Stimulated activated CD8-positive, alpha-beta memory T cell treated with anti-CD3 and anti-CD28 coated beads, Interleukin-7, amount 100 ng/mL, for 4 hours (primary cell): Measurements from ENCODE around the gene ICAM5.
A peak's percentile ranks its signal among the peaks of the same experiment; 100 is the strongest.
"Not testable (repeated sequence)": the region's sequence is repeated elsewhere in the genome, so short reads cannot be mapped to it uniquely, and the experiment has no call there.

ENCODE experiments used
- DNase-seq, 2 donors: peaks; one replicate each; pipeline ENCODE4 v3.0.0-alpha.2; 2020; ENCODE audit warnings: low read depth in 2 of 2

Gene ICAM5

DNA sequence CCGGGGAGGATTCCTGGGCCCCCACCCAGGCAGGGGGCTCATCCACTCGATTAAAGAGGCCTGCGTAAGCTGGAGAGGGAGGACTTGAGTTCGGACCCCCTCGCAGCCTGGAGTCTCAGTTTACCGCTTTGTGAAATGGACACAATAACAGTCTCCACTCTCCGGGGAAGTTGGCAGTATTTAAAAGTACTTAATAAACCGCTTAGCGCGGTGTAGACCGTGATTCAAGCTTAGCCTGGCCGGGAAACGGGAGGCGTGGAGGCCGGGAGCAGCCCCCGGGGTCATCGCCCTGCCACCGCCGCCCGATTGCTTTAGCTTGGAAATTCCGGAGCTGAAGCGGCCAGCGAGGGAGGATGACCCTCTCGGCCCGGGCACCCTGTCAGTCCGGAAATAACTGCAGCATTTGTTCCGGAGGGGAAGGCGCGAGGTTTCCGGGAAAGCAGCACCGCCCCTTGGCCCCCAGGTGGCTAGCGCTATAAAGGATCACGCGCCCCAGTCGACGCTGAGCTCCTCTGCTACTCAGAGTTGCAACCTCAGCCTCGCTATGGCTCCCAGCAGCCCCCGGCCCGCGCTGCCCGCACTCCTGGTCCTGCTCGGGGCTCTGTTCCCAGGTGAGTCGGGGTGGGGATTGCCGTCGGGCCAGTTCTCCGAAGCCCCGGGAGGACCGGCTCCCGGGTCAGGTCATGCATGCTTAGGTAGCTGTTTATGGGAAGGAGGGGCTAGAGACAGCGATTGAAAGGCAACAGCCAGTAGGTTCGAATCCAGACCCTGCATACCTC is 18.9 kb upstream of the ICAM5 start, which contains the start of gene ICAM1:
TSS of gene ICAM1 (plus strand) at position 505 of the 779 bp plus-strand sequence. CDS start at position 545, 40 bp downstream.
- DNase-seq: peak; percentile 65 to 74

DNA sequence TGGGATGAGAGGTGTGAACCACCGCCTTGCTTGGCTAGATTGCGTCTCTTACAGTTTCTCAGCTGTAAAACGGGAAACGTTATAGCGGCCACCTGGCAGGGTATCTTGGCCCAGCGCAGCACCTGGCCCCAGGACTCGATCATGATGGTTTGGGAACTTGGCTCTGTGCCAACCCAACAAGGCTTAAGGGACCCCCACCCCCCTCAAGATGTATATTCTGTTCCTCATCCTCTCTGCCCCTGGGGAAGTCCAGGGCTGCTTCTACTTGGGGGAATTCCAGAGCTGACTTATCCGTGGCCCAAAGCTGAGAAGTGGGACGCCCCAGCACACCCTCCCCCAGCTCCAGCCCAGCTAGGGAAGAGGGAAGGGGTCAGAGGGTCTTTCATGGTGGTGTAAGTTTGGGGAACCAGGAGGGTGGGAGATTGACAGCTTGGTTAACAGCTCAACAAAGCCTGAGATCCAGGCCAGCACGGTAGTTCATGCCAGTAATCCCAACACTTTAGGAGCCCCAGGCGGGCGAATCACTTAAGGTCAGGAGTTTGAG is 18.1 kb upstream of the ICAM5 start:
- peak in 1 of 2 donors; percentile 33 for DNase-seq

DNA sequence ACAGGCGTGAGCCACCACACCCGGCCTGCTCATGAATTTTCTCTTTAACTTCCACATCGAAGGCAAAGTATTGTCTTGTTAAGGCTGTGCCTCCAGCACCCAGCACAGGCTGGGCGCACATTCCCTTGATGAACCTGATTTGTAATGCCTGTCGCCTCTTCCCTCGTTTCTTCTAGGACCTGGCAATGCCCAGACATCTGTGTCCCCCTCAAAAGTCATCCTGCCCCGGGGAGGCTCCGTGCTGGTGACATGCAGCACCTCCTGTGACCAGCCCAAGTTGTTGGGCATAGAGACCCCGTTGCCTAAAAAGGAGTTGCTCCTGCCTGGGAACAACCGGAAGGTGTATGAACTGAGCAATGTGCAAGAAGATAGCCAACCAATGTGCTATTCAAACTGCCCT is 15.2 kb upstream of the ICAM5 start:
- no peak for DNase-seq

DNA sequence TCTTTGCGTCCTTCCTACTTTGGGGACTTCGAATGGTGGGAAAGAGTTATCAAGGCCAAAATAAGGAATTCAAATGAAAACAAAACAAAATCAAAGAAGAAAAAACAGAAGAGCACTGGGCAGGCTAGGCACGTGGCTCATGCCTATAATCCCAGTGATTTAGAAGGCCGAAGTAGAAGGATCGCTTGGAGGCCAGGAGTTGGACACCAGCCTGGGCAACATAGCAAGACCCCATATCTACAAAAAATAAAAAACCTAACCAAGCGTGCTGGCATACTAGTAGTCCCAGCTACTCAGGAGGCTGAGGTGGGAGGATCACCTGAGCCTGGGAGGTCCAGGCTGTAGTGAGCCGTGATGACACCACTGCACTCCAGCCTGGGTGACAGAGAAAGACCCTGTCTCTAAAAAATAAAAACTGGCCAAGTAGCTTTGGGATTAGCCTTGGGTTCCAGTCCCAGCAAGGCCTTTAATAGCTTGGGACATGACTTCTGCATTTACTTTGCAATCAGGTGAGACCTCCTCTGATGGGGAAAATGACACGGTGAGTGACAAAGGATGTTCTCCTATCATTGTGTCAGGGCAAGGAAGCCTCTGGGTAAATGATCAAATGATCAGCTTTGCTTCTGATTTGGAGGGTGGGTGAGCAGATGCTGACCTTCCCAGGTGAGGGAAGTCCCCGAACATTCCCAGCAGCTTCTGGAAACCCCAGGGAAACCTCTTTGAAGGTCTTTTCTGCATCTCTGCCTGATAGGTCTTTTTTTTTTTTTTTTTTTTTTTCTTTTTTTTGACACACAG is 11.8 kb upstream of the ICAM5 start:
- DNase-seq: no peak

DNA sequence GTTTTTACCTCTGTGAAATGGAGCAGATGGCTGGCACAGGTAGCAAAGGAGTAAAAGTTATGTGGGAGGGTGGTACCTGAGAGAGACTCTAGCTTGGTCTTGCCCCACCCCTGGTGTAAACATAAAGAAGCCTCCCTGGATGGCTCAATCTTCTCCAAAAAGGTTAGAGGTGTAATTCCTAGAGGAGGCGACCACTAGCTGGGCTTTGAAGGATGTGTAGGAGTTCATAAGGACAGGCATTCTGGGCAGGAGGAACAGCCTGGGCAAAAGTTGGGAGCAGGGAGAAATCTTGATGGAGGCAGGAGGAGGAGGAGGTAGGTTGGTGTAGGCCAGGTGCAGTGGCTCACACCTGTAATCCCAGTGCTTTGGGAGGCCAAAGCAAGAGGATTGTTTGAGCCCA is 10.8 kb upstream of the ICAM5 start:
- no peak for DNase-seq

DNA sequence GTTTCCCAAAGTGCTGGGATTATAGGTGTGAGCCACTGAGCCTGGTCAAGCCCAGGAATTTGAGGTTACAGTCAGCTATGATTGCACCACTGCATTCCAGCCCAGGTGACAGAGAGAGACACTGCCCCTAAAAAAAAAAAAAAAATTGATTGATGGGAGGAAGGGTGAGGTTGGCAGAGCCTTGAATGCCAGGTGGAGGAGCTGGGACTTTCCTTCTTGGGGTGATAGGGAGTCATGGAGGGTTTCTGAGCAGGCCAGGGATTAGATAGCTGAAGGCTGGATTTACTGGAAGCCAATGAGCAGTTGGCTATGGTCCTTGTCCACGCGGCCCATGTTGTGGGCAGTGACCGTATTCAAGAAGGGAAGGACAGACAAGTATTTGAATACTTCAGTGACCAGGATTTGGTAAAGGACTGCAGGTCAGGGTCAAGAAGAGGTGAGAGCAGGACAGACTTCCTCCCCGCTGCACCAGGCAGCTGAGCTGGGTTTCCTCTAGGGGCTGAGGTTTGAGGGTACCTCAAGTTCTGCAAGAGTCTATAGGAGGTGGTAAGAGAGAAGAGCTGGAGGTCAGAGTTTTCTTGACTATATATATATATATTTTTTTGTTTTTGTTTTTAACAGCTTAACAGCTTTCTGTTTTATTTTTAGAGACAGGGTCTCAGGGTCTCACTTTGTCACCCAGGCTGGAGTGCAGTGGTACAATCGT is 9.9 kb upstream of the ICAM5 start:
- DNase-seq: no peak

DNA sequence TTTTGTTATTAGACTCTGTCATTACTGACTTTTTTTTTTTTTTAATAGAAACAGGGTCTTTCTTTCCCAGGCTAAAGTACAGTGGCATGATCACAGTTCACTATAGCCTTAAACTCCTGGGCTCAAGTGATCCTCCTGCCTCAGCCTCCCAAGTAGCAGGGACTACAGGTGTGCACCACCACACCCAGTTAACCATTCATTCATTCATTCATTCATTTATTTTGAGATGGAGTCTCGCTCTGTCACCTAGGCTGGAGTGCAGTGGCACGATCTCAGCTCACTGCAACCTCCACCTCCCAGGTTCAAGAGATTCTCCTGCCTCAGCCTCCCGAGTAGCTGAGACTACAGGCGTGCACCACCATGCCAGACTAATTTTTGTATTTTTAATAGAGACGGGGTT is 7.7 kb upstream of the ICAM5 start:
- DNase-seq: not testable (repeated sequence)

DNA sequence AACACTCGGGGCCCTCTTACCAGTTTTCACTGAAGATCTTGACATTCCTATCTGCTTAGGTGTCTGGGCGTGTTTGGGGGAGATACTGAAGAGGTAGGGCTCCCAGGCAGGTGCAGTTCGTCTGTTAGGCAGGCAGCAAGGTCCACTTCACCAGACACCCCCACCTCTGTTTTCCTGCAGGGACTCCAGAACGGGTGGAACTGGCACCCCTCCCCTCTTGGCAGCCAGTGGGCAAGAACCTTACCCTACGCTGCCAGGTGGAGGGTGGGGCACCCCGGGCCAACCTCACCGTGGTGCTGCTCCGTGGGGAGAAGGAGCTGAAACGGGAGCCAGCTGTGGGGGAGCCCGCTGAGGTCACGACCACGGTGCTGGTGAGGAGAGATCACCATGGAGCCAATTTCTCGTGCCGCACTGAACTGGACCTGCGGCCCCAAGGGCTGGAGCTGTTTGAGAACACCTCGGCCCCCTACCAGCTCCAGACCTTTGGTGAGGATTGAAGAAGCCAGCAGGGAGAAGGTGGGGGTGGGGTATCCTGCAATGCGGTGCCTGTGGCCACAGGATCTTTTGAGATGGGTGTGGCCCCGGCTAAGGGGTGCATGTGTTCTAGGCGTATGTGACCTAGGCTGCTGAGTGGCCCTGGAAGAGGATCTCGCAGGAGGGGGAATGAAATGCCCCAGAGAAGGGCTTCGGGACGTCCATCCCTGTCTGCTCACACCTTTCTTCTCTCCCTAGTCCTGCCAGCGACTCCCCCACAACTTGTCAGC is 6.3 kb upstream of the ICAM5 start:
- DNase-seq: no peak

DNA sequence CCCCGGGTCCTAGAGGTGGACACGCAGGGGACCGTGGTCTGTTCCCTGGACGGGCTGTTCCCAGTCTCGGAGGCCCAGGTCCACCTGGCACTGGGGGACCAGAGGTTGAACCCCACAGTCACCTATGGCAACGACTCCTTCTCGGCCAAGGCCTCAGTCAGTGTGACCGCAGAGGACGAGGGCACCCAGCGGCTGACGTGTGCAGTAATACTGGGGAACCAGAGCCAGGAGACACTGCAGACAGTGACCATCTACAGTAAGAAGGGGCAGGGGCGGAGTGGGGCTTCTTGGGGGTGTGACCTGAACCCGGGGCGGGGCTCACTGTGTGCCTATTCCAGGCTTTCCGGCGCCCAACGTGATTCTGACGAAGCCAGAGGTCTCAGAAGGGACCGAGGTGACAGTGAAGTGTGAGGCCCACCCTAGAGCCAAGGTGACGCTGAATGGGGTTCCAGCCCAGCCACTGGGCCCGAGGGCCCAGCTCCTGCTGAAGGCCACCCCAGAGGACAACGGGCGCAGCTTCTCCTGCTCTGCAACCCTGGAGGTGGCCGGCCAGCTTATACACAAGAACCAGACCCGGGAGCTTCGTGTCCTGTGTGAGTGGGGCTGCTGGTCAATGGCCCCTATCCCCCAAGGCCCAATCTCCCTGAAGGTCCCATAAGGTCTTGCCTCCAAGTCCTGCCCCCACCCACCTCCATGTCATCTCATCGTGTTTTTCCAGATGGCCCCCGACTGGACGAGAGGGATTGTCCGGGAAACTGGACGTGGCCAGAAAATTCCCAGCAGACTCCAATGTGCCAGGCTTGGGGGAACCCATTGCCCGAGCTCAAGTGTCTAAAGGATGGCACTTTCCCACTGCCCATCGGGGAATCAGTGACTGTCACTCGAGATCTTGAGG is 5.4 kb upstream of the ICAM5 start:
- no peak for DNase-seq

DNA sequence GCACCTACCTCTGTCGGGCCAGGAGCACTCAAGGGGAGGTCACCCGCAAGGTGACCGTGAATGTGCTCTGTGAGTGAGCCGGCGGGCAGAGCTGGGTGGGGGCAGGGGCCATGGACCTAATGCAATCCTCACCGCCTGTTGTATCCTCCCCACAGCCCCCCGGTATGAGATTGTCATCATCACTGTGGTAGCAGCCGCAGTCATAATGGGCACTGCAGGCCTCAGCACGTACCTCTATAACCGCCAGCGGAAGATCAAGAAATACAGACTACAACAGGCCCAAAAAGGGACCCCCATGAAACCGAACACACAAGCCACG is 4.8 kb upstream of the ICAM5 start:
- no peak for DNase-seq

DNA sequence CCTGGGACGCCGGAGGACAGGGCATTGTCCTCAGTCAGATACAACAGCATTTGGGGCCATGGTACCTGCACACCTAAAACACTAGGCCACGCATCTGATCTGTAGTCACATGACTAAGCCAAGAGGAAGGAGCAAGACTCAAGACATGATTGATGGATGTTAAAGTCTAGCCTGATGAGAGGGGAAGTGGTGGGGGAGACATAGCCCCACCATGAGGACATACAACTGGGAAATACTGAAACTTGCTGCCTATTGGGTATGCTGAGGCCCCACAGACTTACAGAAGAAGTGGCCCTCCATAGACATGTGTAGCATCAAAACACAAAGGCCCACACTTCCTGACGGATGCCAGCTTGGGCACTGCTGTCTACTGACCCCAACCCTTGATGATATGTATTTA is 4.4 kb upstream of the ICAM5 start:
- DNase-seq: no peak

DNA sequence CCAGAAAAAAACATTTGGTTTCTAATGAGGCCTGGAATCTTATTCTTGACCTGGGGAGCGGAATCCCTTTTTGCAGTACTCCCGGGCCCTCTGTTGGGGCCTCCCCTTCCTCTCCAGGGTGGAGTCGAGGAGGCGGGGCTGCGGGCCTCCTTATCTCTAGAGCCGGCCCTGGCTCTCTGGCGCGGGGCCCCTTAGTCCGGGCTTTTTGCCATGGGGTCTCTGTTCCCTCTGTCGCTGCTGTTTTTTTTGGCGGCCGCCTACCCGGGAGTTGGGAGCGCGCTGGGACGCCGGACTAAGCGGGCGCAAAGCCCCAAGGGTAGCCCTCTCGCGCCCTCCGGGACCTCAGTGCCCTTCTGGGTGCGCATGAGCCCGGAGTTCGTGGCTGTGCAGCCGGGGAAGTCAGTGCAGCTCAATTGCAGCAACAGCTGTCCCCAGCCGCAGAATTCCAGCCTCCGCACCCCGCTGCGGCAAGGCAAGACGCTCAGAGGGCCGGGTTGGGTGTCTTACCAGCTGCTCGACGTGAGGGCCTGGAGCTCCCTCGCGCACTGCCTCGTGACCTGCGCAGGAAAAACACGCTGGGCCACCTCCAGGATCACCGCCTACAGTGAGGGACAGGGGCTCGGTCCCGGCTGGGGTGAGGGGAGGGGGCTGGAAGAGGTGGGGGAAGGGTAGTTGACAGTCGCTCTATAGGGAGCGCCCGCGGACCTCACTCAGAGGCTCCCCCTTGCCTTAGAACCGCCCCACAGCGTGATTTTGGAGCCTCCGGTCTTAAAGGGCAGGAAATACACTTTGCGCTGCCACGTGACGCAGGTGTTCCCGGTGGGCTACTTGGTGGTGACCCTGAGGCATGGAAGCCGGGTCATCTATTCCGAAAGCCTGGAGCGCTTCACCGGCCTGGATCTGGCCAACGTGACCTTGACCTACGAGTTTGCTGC is 2.7 kb upstream of the ICAM5 start, which contains the start of gene ICAM4:
TSS of gene ICAM4 (plus strand) at position 153 of the 935 bp plus-strand sequence. CDS start at position 211, 58 bp downstream.
- DNase-seq: no peak

DNA sequence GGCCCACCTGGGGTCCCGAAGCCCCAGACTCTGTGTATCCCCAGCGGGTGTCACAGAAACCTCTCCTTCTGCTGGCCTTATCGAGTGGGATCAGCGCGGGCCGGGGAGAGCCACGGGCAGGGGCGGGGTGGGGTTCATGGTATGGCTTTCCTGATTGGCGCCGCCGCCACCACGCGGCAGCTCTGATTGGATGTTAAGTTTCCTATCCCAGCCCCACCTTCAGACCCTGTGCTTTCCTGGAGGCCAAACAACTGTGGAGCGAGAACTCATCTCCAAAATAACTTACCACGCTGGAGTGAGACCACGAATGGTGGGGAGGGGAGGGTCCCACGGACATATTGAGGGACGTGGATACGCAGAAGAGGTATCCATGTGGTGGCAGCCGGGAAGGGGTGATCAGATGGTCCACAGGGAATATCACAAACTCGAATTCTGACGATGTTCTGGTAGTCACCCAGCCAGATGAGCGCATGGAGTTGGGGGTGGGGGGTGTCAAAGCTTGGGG is 1.0 kb upstream of the ICAM5 start:
- no peak for DNase-seq

DNA sequence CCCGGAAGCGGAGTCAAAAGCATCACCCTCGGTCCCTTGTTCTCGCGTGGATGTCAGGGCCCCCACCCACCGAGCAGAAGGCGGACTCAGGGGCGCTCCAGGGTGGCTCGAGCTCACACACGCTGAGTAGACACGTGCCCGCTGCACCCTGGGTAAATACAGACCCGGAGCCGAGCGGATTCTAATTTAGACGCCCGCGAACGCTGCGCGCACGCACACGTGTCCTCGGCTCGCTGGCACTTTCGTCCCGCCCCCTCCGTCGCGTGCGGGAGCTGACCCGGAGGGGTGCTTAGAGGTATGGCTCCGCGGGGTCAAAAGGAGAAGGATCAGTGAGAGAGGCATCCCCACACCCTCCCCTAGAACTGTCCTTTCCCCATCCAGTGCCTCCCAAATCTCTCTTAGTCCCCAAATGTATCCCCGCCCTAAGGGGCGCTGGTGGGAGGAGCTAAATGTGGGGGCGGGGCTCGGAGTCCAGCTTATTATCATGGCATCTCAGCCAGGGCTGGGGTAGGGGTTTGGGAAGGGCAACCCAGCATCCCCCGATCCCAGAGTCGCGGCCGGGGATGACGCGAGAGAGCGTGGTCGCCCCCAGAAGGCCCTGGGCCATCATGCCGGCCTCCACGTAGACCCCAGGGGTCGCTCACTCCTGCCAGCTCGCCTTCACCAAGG is 451 bp upstream of the ICAM5 start:
- peak; percentile 46 to 59 for DNase-seq

DNA sequence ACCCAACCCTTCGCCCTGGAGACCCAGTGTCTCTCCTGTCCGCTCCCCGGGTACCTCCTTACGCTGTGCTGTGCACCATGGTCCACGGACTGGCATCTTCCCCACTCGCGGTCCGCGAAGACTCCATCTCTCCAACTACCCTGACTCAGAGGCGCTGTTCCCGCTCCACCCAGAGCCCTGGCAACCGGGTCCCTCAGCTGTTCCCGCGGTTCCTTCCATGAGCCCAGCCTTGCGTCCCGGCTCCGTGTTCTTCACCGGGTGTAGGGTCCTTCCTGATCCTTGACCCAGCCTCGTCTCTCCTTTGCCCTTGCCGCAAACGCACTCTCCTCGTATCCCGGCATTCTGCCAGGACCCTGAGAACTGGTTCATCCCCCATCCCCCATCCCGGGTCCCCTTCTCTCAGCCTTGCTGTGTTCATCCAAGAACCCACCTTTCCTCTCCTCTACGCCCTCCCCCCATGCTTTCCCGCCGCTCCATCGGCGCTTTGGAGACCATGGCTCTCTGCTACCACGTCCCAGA is 664 bp downstream of the ICAM5 start:
- no peak for DNase-seq

DNA sequence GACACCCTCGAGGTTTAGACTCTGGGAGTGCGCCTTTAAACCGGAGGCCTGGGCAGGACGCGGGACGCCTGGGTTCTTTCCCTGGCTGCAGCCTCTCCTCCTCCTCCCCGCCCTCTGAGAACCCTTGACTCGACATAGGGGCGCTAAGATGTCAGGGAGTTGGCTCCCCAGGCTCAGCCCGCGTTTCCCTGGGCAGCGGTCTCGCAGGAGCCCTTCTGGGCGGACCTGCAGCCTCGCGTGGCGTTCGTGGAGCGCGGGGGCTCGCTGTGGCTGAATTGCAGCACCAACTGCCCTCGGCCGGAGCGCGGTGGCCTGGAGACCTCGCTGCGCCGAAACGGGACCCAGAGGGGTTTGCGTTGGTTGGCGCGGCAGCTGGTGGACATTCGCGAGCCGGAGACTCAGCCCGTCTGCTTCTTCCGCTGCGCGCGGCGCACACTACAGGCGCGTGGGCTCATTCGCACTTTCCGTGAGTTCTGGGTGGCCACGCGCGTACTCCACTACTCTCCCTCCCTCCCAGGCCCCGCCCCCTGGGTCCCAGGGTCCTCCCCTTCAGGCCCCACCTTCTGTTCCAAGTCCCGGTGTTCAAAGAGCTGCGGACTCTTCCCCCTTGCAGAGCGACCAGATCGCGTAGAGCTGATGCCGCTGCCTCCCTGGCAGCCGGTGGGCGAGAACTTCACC is 1.3 kb downstream of the ICAM5 start:
- peak in 1 of 2 donors; percentile 60 for DNase-seq

DNA sequence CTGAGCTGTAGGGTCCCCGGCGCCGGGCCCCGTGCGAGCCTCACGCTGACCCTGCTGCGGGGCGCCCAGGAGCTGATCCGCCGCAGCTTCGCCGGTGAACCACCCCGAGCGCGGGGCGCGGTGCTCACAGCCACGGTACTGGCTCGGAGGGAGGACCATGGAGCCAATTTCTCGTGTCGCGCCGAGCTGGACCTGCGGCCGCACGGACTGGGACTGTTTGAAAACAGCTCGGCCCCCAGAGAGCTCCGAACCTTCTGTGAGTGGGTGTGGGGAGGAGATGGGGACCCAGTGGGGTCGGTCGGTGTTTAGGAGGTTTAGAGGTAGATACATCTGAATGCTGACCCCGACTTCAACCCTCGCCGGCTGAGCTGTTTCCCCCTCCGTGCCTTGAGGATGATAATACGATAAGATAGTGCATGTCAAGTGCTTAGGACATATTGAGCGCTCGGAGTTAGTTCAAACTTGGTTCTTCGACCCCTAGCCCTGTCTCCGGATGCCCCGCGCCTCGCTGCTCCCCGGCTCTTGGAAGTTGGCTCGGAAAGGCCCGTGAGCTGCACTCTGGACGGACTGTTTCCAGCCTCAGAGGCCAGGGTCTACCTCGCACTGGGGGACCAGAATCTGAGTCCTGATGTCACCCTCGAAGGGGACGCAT is 1.9 kb downstream of the ICAM5 start:
- no peak for DNase-seq
